DMS153 treated with DMSO at 0.1 percent for 48 hours (cell line): Measurements from ENCODE around the gene NLRP6.

Source experiments
- DNase-seq: peaks from one replicate; lab custom pipeline; 2025; ENCODE audit not compliant: unreplicated experiment; lab: John Stamatoyannopoulos, UW

The NLRP6 gene

GRCh38 chr11:292211-293121 is 14.3 kb downstream of the NLRP6 start:
- DNase-seq = no peak

GRCh38 chr11:293271-293851 is 15.2 kb downstream of the NLRP6 start:
- no peak for DNase-seq

- no peak for DNase-seq
Observed at GRCh38 chr11:293852-294661, 15.8 kb downstream of the NLRP6 start.

GRCh38 chr11:294780-295179 is 16.6 kb downstream of the NLRP6 start:
- no peak for DNase-seq

- no peak for DNase-seq
Observed at GRCh38 chr11:295351-296170, 17.4 kb downstream of the NLRP6 start.

- no peak for DNase-seq
Observed at GRCh38 chr11:296171-297050, 18.2 kb downstream of the NLRP6 start.

- no peak for DNase-seq
Observed at GRCh38 chr11:297051-297585, 18.9 kb downstream of the NLRP6 start.

GRCh38 chr11:297586-298405 is 19.6 kb downstream of the NLRP6 start:
- DNase-seq = no peak

GRCh38 chr11:298406-299065 is 20.3 kb downstream of the NLRP6 start:
- DNase-seq = no peak

- no peak for DNase-seq
Observed at GRCh38 chr11:299081-299891, 21.1 kb downstream of the NLRP6 start, which contains the start of gene IFITM5. TSS of gene IFITM5 (minus strand) at chr11:299526. CDS start at chr11:299490, 36 bp downstream.

- no peak for DNase-seq
Observed at GRCh38 chr11:299951-300735, 21.9 kb downstream of the NLRP6 start.

GRCh38 chr11:303363-303762 is 25.2 kb downstream of the NLRP6 start:
- no peak for DNase-seq

GRCh38 chr11:304061-304506 is 25.9 kb downstream of the NLRP6 start:
- DNase-seq = no peak

GRCh38 chr11:304915-305843 is 27.0 kb downstream of the NLRP6 start:
- peak; percentile 37 for DNase-seq

- no peak for DNase-seq
Observed at GRCh38 chr11:305844-306211, 27.6 kb downstream of the NLRP6 start.
